KMS-11 (cell line): Measurements from ENCODE around the gene PCDHB6.
"Not testable (repeated sequence)": the region's sequence is repeated elsewhere in the genome, so short reads cannot be mapped to it uniquely, and the experiment has no call there.

ENCODE experiments used
- H2AFZ ChIP-seq: fragments of 200-600 bp; sonication (generic); 2 replicates; pipeline ENCODE4 v1.6.1; 2016; ENCODE audit warnings: antibody characterized with exemption, mixed run types, low read depth
- H3K27ac ChIP-seq: fragments of 200-600 bp; sonication (generic); 2 replicates; pipeline ENCODE4 v1.6.1; 2016; ENCODE audit warnings: mild to moderate bottlenecking, mixed run types
- H3K27me3 ChIP-seq: fragments of 200-600 bp; sonication (generic); 2 replicates; pipeline ENCODE4 v1.6.1; 2017; ENCODE audit warnings: mild to moderate bottlenecking, low read depth, mixed run types, moderate library complexity; ENCODE audit not compliant: insufficient read depth
- H3K36me3 ChIP-seq: fragments of 200-600 bp; sonication (generic); 2 replicates; pipeline ENCODE4 v1.6.1; 2017; ENCODE audit warnings: mild to moderate bottlenecking, mixed run types; ENCODE audit not compliant: insufficient read depth
- H3K4me1 ChIP-seq: fragments of 200-600 bp; sonication (generic); 2 replicates; pipeline ENCODE4 v1.6.1; 2016; ENCODE audit warnings: mild to moderate bottlenecking, low read depth, mixed run types; ENCODE audit not compliant: poor library complexity, severe bottlenecking
- H3K4me2 ChIP-seq: fragments of 200-600 bp; sonication (generic); 2 replicates; pipeline ENCODE4 v1.7.0; 2016; ENCODE audit warnings: mild to moderate bottlenecking, mixed run types
- H3K4me3 ChIP-seq: fragments of 200-600 bp; sonication (generic); IDR thresholded peaks from 2 replicates; pipeline ENCODE4 v1.6.1; 2017; ENCODE audit warnings: low read depth, low read length, mixed read lengths; ENCODE audit not compliant: insufficient read depth
- H3K79me2 ChIP-seq: fragments of 200-600 bp; sonication (generic); 2 replicates; pipeline ENCODE4 v1.6.1; 2016; ENCODE audit warnings: low read depth, mixed run types; ENCODE audit not compliant: insufficient read depth
- H3K9ac ChIP-seq: fragments of 200-600 bp; sonication (generic); 2 replicates; pipeline ENCODE4 v1.6.1; 2016; ENCODE audit warnings: mild to moderate bottlenecking, mixed run types
- H4K20me1 ChIP-seq: fragments of 200-600 bp; sonication (generic); 2 replicates; pipeline ENCODE4 v1.6.1; 2016; ENCODE audit warnings: mild to moderate bottlenecking, mixed run types; ENCODE audit not compliant: insufficient read depth
- CTCF ChIP-seq: fragments of 200-600 bp; sonication (generic); conservative IDR thresholded peaks from 2 replicates; pipeline ENCODE4 v1.6.1; 2017; ENCODE audit warnings: low read depth, mild to moderate bottlenecking, antibody characterized with exemption, low read length, moderate library complexity, mixed read lengths

The PCDHB6 gene

GRCh38 chr5:141150993-141151325 is 1.1 kb downstream of the PCDHB6 start:
- no peaks in the 10 kb centered on the region for H3K36me3 ChIP-seq
- H2AFZ ChIP-seq = no peak overlapping the region
- no peaks in the 10 kb centered on the region for H3K79me2 ChIP-seq
- H3K4me1 ChIP-seq = no peaks in the 10 kb centered on the region
- H3K4me3 ChIP-seq = no peak overlapping the region
- TF ChIP-seq CTCF = no peak
- no peak overlapping the region for H3K9ac ChIP-seq
- no peak overlapping the region for H3K4me2 ChIP-seq
- no peaks in the 10 kb centered on the region for H3K27me3 ChIP-seq
- no peaks in the 10 kb centered on the region for H4K20me1 ChIP-seq
- H3K27ac ChIP-seq = no peak overlapping the region

DNA sequence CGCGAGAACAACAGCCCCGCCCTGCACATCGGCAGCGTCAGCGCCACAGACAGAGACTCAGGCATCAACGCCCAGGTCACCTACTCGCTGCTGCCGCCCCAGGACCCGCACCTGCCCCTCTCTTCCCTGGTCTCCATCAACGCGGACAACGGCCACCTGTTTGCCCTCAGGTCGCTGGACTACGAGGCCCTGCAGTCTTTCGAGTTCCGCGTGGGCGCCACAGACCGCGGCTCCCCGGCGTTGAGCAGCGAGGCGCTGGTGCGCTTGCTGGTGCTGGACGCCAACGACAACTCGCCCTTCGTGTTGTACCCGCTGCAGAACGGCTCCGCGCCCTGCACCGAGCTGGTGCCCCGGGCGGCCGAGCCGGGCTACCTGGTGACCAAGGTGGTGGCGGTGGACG is 1.8 kb downstream of the PCDHB6 start:
- not testable (repeated sequence) for H3K79me2 ChIP-seq, H3K4me1 ChIP-seq, H3K9ac ChIP-seq, H3K4me2 ChIP-seq, H2AFZ ChIP-seq, H3K27ac ChIP-seq, H3K36me3 ChIP-seq, H3K27me3 ChIP-seq, H3K4me3 ChIP-seq, H4K20me1 ChIP-seq

DNA sequence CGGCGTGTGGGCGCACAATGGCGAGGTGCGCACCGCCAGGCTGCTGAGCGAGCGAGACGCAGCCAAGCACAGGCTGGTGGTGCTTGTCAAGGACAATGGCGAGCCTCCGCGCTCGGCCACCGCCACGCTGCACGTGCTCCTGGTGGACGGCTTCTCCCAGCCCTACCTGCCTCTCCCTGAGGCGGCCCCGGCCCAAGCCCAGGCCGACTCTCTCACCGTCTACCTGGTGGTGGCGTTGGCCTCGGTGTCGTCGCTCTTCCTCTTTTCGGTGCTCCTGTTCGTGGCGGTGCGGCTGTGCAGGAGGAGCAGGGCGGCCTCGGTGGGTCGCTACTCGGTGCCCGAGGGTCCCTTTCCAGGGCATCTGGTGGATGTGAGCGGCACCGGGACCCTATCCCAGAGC is 2.2 kb downstream of the PCDHB6 start:
- not testable (repeated sequence) for H3K27me3 ChIP-seq, H3K4me2 ChIP-seq, H3K4me1 ChIP-seq, H4K20me1 ChIP-seq, H3K9ac ChIP-seq, H3K4me3 ChIP-seq, H3K27ac ChIP-seq, H3K79me2 ChIP-seq, H2AFZ ChIP-seq, H3K36me3 ChIP-seq

GRCh38 chr5:141155540-141156374 is 5.9 kb downstream of the PCDHB6 start:
- H3K4me2 ChIP-seq = no peak overlapping the region
- no peaks in the 10 kb centered on the region for H3K27me3 ChIP-seq
- H3K79me2 ChIP-seq = no peaks in the 10 kb centered on the region
- no peak; the same call in 1 of the 2 replicates for TF ChIP-seq CTCF
- H2AFZ ChIP-seq = no peak overlapping the region
- no peaks in the 10 kb centered on the region for H4K20me1 ChIP-seq
- H3K4me1 ChIP-seq = no peaks in the 10 kb centered on the region
- no peak overlapping the region for H3K27ac ChIP-seq
- no peaks in the 10 kb centered on the region for H3K36me3 ChIP-seq
- no peak overlapping the region for H3K4me3 ChIP-seq
- H3K9ac ChIP-seq = no peak overlapping the region

- H3K4me2 ChIP-seq, H3K4me3 ChIP-seq: not testable (repeated sequence)
Observed at GRCh38 chr5:141157356-141157755, 7.5 kb downstream of the PCDHB6 start.

DNA sequence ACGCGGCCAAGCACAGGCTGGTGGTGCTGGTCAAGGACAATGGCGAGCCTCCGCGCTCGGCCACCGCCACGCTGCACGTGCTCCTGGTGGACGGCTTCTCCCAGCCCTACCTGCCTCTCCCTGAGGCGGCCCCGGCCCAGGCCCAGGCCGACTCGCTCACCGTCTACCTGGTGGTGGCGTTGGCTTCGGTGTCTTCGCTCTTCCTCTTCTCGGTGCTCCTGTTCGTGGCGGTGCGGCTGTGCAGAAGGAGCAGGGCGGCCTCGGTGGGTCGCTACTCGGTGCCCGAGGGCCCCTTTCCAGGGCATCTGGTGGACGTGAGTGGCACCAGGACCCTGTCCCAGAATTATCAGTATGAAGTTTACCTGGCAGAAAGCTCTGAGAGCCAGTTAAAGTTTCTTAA is 8.0 kb downstream of the PCDHB6 start:
- not testable (repeated sequence) for H3K27ac ChIP-seq, H3K9ac ChIP-seq, H2AFZ ChIP-seq, H3K36me3 ChIP-seq, H3K4me1 ChIP-seq, H3K79me2 ChIP-seq, H3K4me3 ChIP-seq, H4K20me1 ChIP-seq, H3K4me2 ChIP-seq, H3K27me3 ChIP-seq

More at GRCh38 chr5:141157356-141157755, 7.5 kb downstream of the PCDHB6 start:
- not testable (repeated sequence) for H3K27ac ChIP-seq, H3K79me2 ChIP-seq, H4K20me1 ChIP-seq, H3K9ac ChIP-seq, H3K4me1 ChIP-seq, H2AFZ ChIP-seq, H3K36me3 ChIP-seq, H3K27me3 ChIP-seq
